GM12878 (cell line): ENCODE data around the gene ISG15. TPM values are rescaled to one million over a fixed set of nuclear protein-coding genes. Genes with fewer than 3 reads are reported as not detected.

Experiments used
- ATAC-seq: fragments of 200-7000 bp; cut with Tn5 transposase; 3 replicates; pipeline ENCODE4 v1.9.1; 2020; ENCODE audit warnings: mild to moderate bottlenecking, moderate library complexity
- BruUV-seq: library from RNA; stranded (reverse); fragments of 400-500 nt; replicated peaks from 2 replicates; lab custom pipeline; 2021; lab: Mats Ljungman, UMichigan
- CTCF ChIA-PET: fragments of 300-600 bp; sonication (Branson Sonifier 250); formaldehyde crosslinking; extraction: SDS; loops from one replicate; lab custom pipeline; 2021; ENCODE audit warnings: inconsistent platforms; lab: Yijun Ruan, JAX
- POLR2A ChIA-PET: fragments of 350-600 bp; formaldehyde crosslinking; extraction: SDS; loops from one replicate; lab custom pipeline; 2021; ENCODE audit warnings: inconsistent platforms; lab: Charles Lee
- RAD21 ChIA-PET: fragments of 300-600 bp; sonication (Branson Sonifier 250); formaldehyde crosslinking; loops from one replicate; lab custom pipeline; 2023; ENCODE audit warnings: antibody characterized with exemption; ENCODE audit not compliant: unreplicated experiment; lab: Charles Lee
- SMC1A ChIA-PET: fragments of 300-600 bp; sonication (Branson Sonifier 250); formaldehyde crosslinking; loops from one replicate; lab custom pipeline; 2023; ENCODE audit not compliant: unreplicated experiment, uncharacterized antibody; lab: Charles Lee
- DNase-seq: peaks from one replicate; pipeline ENCODE4 v3.0.0-alpha.2; 2011; ENCODE audit warnings: low read depth, low spot score
- FAIRE-seq: peaks from 3 replicates; lab custom pipeline; 2011; peaks lifted over from hg19 to GRCh38; lab: Jason Lieb, UNC
- H2AFZ ChIP-seq: 2 replicates; pipeline ENCODE4 v1.6.0; 2011; ENCODE audit warnings: low read depth, low read length, control low read depth; ENCODE audit not compliant: control insufficient read depth
- H3K27ac ChIP-seq: 2 replicates; pipeline ENCODE4 v1.5.1; 2011; ENCODE audit warnings: control low read depth; ENCODE audit not compliant: control insufficient read depth, insufficient read depth
- H3K27me3 ChIP-seq, 2 experiments: replicated peaks in 1 of 2; 2 replicates each; pipeline versions ENCODE4 v1.6.0 to v1.6.1; 2011; ENCODE audit warnings: low read length in 1 of 2; ENCODE audit not compliant: control insufficient read depth in 2 of 2, insufficient read depth in 2 of 2
- H3K36me3 ChIP-seq, 2 experiments: 2 replicates each; pipeline ENCODE4 v1.5.1; 2011; ENCODE audit warnings: low read length in 1 of 2; ENCODE audit not compliant: control insufficient read depth in 2 of 2, insufficient read depth in 2 of 2
- H3K4me1 ChIP-seq: 2 replicates; pipeline ENCODE4 v1.6.1; 2011; ENCODE audit warnings: mild to moderate bottlenecking, low read length, moderate library complexity, mixed read lengths; ENCODE audit not compliant: control insufficient read depth, insufficient read depth
- H3K4me2 ChIP-seq: 2 replicates; pipeline ENCODE4 v1.6.0; 2011; ENCODE audit warnings: control low read depth; ENCODE audit not compliant: control insufficient read depth, insufficient read depth
- H3K4me3 ChIP-seq: fragments of 200-600 bp; sonication (generic); 2 replicates; pipeline ENCODE4 v1.5.1; 2016
- H3K79me2 ChIP-seq: 2 replicates; pipeline ENCODE4 v1.6.0; 2011; ENCODE audit warnings: low read length; ENCODE audit not compliant: control insufficient read depth, insufficient read depth
- H3K9ac ChIP-seq: 2 replicates; pipeline ENCODE4 v1.8.0; 2011; ENCODE audit warnings: low read length, control low read depth, mixed read lengths; ENCODE audit not compliant: control insufficient read depth, insufficient read depth
- H3K9me3 ChIP-seq: replicated peaks from 3 replicates; pipeline ENCODE4 v1.5.1; 2011; ENCODE audit warnings: mild to moderate bottlenecking, low read length; ENCODE audit not compliant: control insufficient read depth, insufficient read depth
- H4K20me1 ChIP-seq: 2 replicates; pipeline ENCODE4 v1.6.0; 2011; ENCODE audit not compliant: control insufficient read depth, insufficient read depth
- CHD1 ChIP-seq: IDR thresholded peaks from 2 replicates; pipeline ENCODE4 v1.6.1; 2012; ENCODE audit warnings: low read depth, low read length, improper control_type of control experiment
- EP300 ChIP-seq, 2 experiments: fragments of 150-350 bp in 1 of 2; IDR thresholded peaks; 2 replicates each; pipeline ENCODE4 v1.6.1; 2011 to 2012; ENCODE audit warnings: low read depth in 2 of 2, low read length in 2 of 2, borderline replicate concordance in 1 of 2, improper control_type of control experiment in 1 of 2, inconsistent platforms in 1 of 2; ENCODE audit not compliant: control insufficient read depth in 1 of 2
- MAX ChIP-seq: IDR thresholded peaks from 2 replicates; pipeline ENCODE4 v1.6.1; 2012; ENCODE audit warnings: low read depth, low read length, improper control_type of control experiment
- NFXL1 ChIP-seq: fragments of 450-650 bp; IDR thresholded peaks from 2 replicates; pipeline ENCODE4 v1.6.1; 2017; ENCODE audit warnings: antibody characterized with exemption, mild to moderate bottlenecking, borderline replicate concordance
- NFYB ChIP-seq: IDR thresholded peaks from 2 replicates; pipeline ENCODE4 v1.6.1; 2011; ENCODE audit warnings: low read depth, mild to moderate bottlenecking, low read length, improper control_type of control experiment, moderate library complexity; ENCODE audit not compliant: insufficient read depth
- NR2C1 ChIP-seq: fragments of 450-650 bp; IDR thresholded peaks from 2 replicates; pipeline ENCODE4 v1.6.1; 2017; ENCODE audit warnings: antibody characterized with exemption, mild to moderate bottlenecking, moderate library complexity
- NR2F1 ChIP-seq: fragments of 450-650 bp; conservative IDR thresholded peaks from 2 replicates; pipeline ENCODE4 v1.6.1; 2017; ENCODE audit warnings: mild to moderate bottlenecking
- POLR2A ChIP-seq: IDR thresholded peaks from 2 replicates; pipeline ENCODE4 v1.6.1; 2011; ENCODE audit warnings: low read depth, mild to moderate bottlenecking, low read length
- POLR2AphosphoS2 ChIP-seq: IDR thresholded peaks from 2 replicates; pipeline ENCODE4 v1.6.1; 2011; ENCODE audit warnings: low read depth, mild to moderate bottlenecking, low read length, improper control_type of control experiment, moderate library complexity
- RELB ChIP-seq: fragments of 450-650 bp; IDR thresholded peaks from 2 replicates; pipeline ENCODE4 v1.6.1; 2017; ENCODE audit warnings: low read depth, mild to moderate bottlenecking, moderate library complexity
- SIN3A ChIP-seq: IDR thresholded peaks from 2 replicates; pipeline ENCODE4 v1.6.1; 2012; ENCODE audit warnings: low read depth, low read length, improper control_type of control experiment
- SREBF1 ChIP-seq: IDR thresholded peaks from 2 replicates; pipeline ENCODE4 v1.6.1; 2012; ENCODE audit warnings: mild to moderate bottlenecking, low read length
- STAT1 ChIP-seq: fragments of 450-650 bp; conservative IDR thresholded peaks from 2 replicates; pipeline ENCODE4 v1.6.1; 2014; ENCODE audit warnings: antibody characterized with exemption, mild to moderate bottlenecking
- TAF1 ChIP-seq: IDR thresholded peaks from 2 replicates; pipeline ENCODE4 v1.6.1; 2011; ENCODE audit warnings: mild to moderate bottlenecking, low read depth, low read length, borderline replicate concordance
- TCF12 ChIP-seq: IDR thresholded peaks from 2 replicates; pipeline ENCODE4 v1.6.1; 2011; ENCODE audit warnings: low read depth, mild to moderate bottlenecking, low read length
- WGBS: methylation state at CpG from one replicate; pipeline ENCODE4 v1.1.6; 2016; ENCODE audit warnings: low lambda C conversion rate; ENCODE audit not compliant: insufficient replicate concordance, insufficient coverage; ENCODE audit errors: missing lambda C conversion rate; 5-methylcytosine and 5-hydroxymethylcytosine counted together
- in situ Hi-C: fragments of 300-500 bp; cut with MboI; formaldehyde crosslinking; loops from 9 replicates; pipeline ENCODE4 v1.14.3; 2018; ENCODE audit warnings: mixed read lengths
- intact Hi-C: fragments of 100-400 bp; cut with micrococcal nuclease; formaldehyde crosslinking; loops from one replicate; pipeline ENCODE4 v1.14.2; 2022; ENCODE audit not compliant: unreplicated experiment
- polyA plus RNA-seq, 11 experiments: library from polyadenylated mRNA; depleted of rRNA in 4 of 11; unstranded in 6 of 11; stranded (reverse) in 5 of 11; fragments of >200 nt; fragmentation: Nextera tagmentation in 4 of 11; fragmentation: Illumina TruSeq in 1 of 11; extraction: Ambion mirVana in 4 of 11; extraction: Trizol in 1 of 11; gene quantifications; 1 replicate in 1 of 11; 2 replicates in 10 of 11; pipeline versions ENCODE4 v1.2.1 to v1.2.3, GENCODE V29; 2011 to 2016; ENCODE audit warnings: inconsistent platforms in 2 of 11, missing spikeins in 2 of 11, low read depth in 1 of 11
- total RNA-seq, 4 experiments: library from RNA; depleted of rRNA in 3 of 4; stranded (reverse); fragments of >200 nt in 3 of 4; fragmentation: Illumina TruSeq in 1 of 4; extraction: Trizol in 1 of 4; gene quantifications; 2 replicates each; pipeline versions ENCODE4 v1.2.1 to v1.2.3, GENCODE V29; 2013 to 2021

ISG15 gene
- total and polyA plus RNA-seq, 10 of the 15 experiments (the other 5 are each of a cell fraction or from before 2014, with no cell fraction given) = 7.8 to 384 (median 274) TPM

GRCh38 chr1:974687-975328 lies 38.5 kb upstream of the ISG15 start:
- no TSS peak for BruUV-seq
- TF ChIP-seq NR2C1 (peak; percentile 73), TCF12 (no peak), NR2F1 (peak; percentile 71)
- H3K79me2 ChIP-seq = no peaks in the 10 kb centered on the region
- ChIA-PET SMC1A (no interaction called here), RAD21 (no interaction called here), POLR2A (no interaction called here), CTCF (interaction anchor here (1.4 kb wide), 1 partner anchor 69 kb away, joined by 5 read pairs; no protein-coding TSS in a partner anchor)
- DNase-seq (no peak), ATAC-seq (no peak), FAIRE-seq (no peak)
- in situ Hi-C loops (no loop called here), intact Hi-C loops (no loop called here)
- H3K27me3 ChIP-seq = no peaks in the 10 kb centered on the region
- H3K4me3 ChIP-seq = no peak overlapping the region
- H3K4me1 ChIP-seq = no peaks in the 10 kb centered on the region
- no peaks in the 10 kb centered on the region; the same call in 2 of the 3 replicates for H3K9me3 ChIP-seq
- H3K36me3 ChIP-seq = no peaks in the 10 kb centered on the region
- H2AFZ ChIP-seq = no peak overlapping the region
- H3K4me2 ChIP-seq = no peak overlapping the region
- 41% methylated on average over 17 of the region's 17 CpGs for WGBS
- H4K20me1 ChIP-seq = no peaks in the 10 kb centered on the region
- H3K9ac ChIP-seq = no peak overlapping the region
- no peak overlapping the region for H3K27ac ChIP-seq

GRCh38 chr1:975365-975764 lies 37.9 kb upstream of the ISG15 start:
- 45% methylated on average over 9 of the region's 9 CpGs for WGBS
- FAIRE-seq (no peak), DNase-seq (no peak)
- in situ Hi-C loops (no loop called here), intact Hi-C loops (no loop called here)
- Histone ChIP-seq H3K4me1 (no peaks in the 10 kb centered on the region), H3K79me2 (no peaks in the 10 kb centered on the region), H4K20me1 (no peaks in the 10 kb centered on the region), H3K4me3 (no peak overlapping the region), H3K36me3 (no peaks in the 10 kb centered on the region), H3K9ac (no peak overlapping the region), H2AFZ (no peak overlapping the region), H3K9me3 (no peaks in the 10 kb centered on the region; the same call in 2 of the 3 replicates), H3K27me3 (no peaks in the 10 kb centered on the region)
- no TSS peak for BruUV-seq
- CTCF ChIA-PET = interaction anchor here (1.4 kb wide), 1 partner anchor 69 kb away, joined by 5 read pairs; no protein-coding TSS in a partner anchor
- POLR2A ChIA-PET = no interaction called here
- RAD21 ChIA-PET = interaction anchor here (0.6 kb wide), 1 partner anchor 88 kb away, joined by 3 read pairs; no protein-coding TSS in a partner anchor
- SMC1A ChIA-PET = interaction anchor here (1.4 kb wide), 1 partner anchor 69 kb away, joined by 3 read pairs; no protein-coding TSS in a partner anchor
- TF ChIP-seq TAF1 (no peak), CHD1 (no peak), POLR2A (no peak), SREBF1 (no peak), EP300 (IDR thresholded peaks at IDR 0.05; ENCODE audit: borderline replicate concordance in 1 of 2, control insufficient read depth in 1 of 2, low read depth in 2 of 2, low read length in 2 of 2) (no peak), STAT1 (no peak), NFYB (no peak), MAX (no peak), RELB (no peak), NFXL1 (no peak), POLR2AphosphoS2 (no peak), SIN3A (no peak)
- TF ChIP-seq, all 136 proteins: peak for 0
- Histone ChIP-seq H3K27ac (no peak overlapping the region), H3K4me2 (no peak overlapping the region)
- no peak for ATAC-seq
